PFSK-1 (cell line): Measurements from ENCODE around the gene CNTNAP2.

Source experiments
- POLR2AphosphoS5 ChIP-seq: IDR thresholded peaks from 2 replicates; pipeline ENCODE4 v1.6.1; 2012; ENCODE audit warnings: low read depth, mild to moderate bottlenecking, control low read depth, low read length, moderate library complexity
- REST ChIP-seq, 2 experiments: IDR thresholded peaks; 2 replicates each; pipeline versions ENCODE4 v1.6.1 to v1.8.0; 2011 to 2012; ENCODE audit warnings: low read depth in 2 of 2, low read length in 2 of 2, control low read depth in 1 of 2, inconsistent platforms in 1 of 2, mild to moderate bottlenecking in 1 of 2, moderate library complexity in 1 of 2; ENCODE audit not compliant: insufficient read depth in 1 of 2
- SIN3A ChIP-seq: IDR thresholded peaks from 2 replicates; pipeline ENCODE4 v1.6.1; 2012; ENCODE audit warnings: mild to moderate bottlenecking, low read length, moderate library complexity, borderline replicate concordance; ENCODE audit not compliant: insufficient read depth
- TAF1 ChIP-seq: IDR thresholded peaks from 2 replicates; pipeline ENCODE4 v1.6.1; 2012; ENCODE audit warnings: low read length, control low read depth, borderline replicate concordance; ENCODE audit not compliant: insufficient read depth

GRCh38 chr7:146831875-146832274 is 715.3 kb downstream of the CNTNAP2 start:
- TF ChIP-seq POLR2AphosphoS5 = no peak
- TF ChIP-seq REST (IDR thresholded peaks at IDR 0.05; ENCODE audit: insufficient read depth in 1 of 2, low read depth in 2 of 2, low read length in 2 of 2) = no peak
- no peak for TF ChIP-seq TAF1
- no peak for TF ChIP-seq SIN3A
